OCI-LY7 (cell line): ENCODE measurements around the gene OAF. TPM values are rescaled to one million over a fixed set of nuclear protein-coding genes. Genes with fewer than 3 reads are reported as not detected.
A peak's percentile ranks its signal among the peaks of the same experiment; 100 is the strongest.

ENCODE experiments used
- BruUV-seq: library from RNA; stranded (reverse); fragments of 400-500 nt; replicated peaks from 2 replicates; lab custom pipeline; 2021; lab: Mats Ljungman, UMichigan
- CTCF ChIA-PET: fragments of 300-600 bp; sonication (Branson Sonifier 250); formaldehyde crosslinking; loops from one replicate; lab custom pipeline; 2022; ENCODE audit warnings: antibody characterized with exemption; ENCODE audit not compliant: unreplicated experiment; lab: Charles Lee
- POLR2A ChIA-PET: fragments of 300-600 bp; sonication (Branson Sonifier 250); formaldehyde crosslinking; loops from one replicate; lab custom pipeline; 2022; ENCODE audit warnings: antibody characterized with exemption; lab: Charles Lee
- DNase-seq: peaks from one replicate; pipeline ENCODE4 v3.0.0-alpha.2; 2015; ENCODE audit warnings: low spot score
- H2AFZ ChIP-seq: fragments of 200-600 bp; sonication (generic), shearing (Covaris generic); 2 replicates; pipeline ENCODE4 v1.6.1; 2014; ENCODE audit warnings: mild to moderate bottlenecking, antibody characterized with exemption, low read length, moderate library complexity
- H3K27ac ChIP-seq: fragments of 200-600 bp; sonication (generic); 2 replicates; pipeline ENCODE4 v1.5.1; 2014; ENCODE audit warnings: mixed run types, low read depth, mild to moderate bottlenecking, moderate library complexity, low read length, inconsistent platforms; ENCODE audit not compliant: poor library complexity, severe bottlenecking
- H3K36me3 ChIP-seq: fragments of 200-600 bp; sonication (generic); 2 replicates; pipeline ENCODE4 v1.6.1; 2014; ENCODE audit warnings: mild to moderate bottlenecking, antibody characterized with exemption, low read length, moderate library complexity, mixed read lengths; ENCODE audit not compliant: insufficient read depth
- H3K4me1 ChIP-seq: fragments of 200-600 bp; sonication (generic); 2 replicates; pipeline ENCODE4 v1.5.1; 2014; ENCODE audit warnings: mild to moderate bottlenecking, low read length; ENCODE audit not compliant: insufficient read depth, poor library complexity, severe bottlenecking
- H3K4me2 ChIP-seq: fragments of 200-600 bp; sonication (generic); 2 replicates; pipeline ENCODE4 v1.6.1; 2014; ENCODE audit warnings: mild to moderate bottlenecking, low read length
- H3K4me3 ChIP-seq: fragments of 200-600 bp; sonication (generic); 2 replicates; pipeline ENCODE4 v1.5.1; 2014; ENCODE audit warnings: mild to moderate bottlenecking, low read depth, low read length; ENCODE audit not compliant: poor library complexity, severe bottlenecking
- H3K79me2 ChIP-seq: fragments of 200-600 bp; sonication (generic); 2 replicates; pipeline ENCODE4 v1.6.1; 2016; ENCODE audit warnings: low read depth, mild to moderate bottlenecking, low read length, moderate library complexity, mixed read lengths; ENCODE audit not compliant: insufficient read depth
- H3K9me2 ChIP-seq: fragments of 200-600 bp; sonication (generic); 2 replicates; pipeline ENCODE4 v1.6.1; 2016; ENCODE audit warnings: mild to moderate bottlenecking, low read length, mixed read lengths; ENCODE audit not compliant: insufficient read depth
- H3K9me3 ChIP-seq: fragments of 200-600 bp; sonication (generic); 2 replicates; pipeline ENCODE4 v1.6.1; 2014; ENCODE audit warnings: mild to moderate bottlenecking, mixed run types, low read length, mixed read lengths
- H4K20me1 ChIP-seq: fragments of 200-600 bp; sonication (generic); 2 replicates; pipeline ENCODE4 v1.6.1; 2014; ENCODE audit warnings: mild to moderate bottlenecking, antibody characterized with exemption, low read length, moderate library complexity, mixed read lengths; ENCODE audit not compliant: insufficient read depth
- EZH2phosphoT487 ChIP-seq: fragments of 200-600 bp; sonication (generic); IDR thresholded peaks from 2 replicates; pipeline ENCODE4 v1.6.1; 2018; ENCODE audit warnings: low read depth, borderline replicate concordance, mild to moderate bottlenecking, mixed run types, antibody characterized with exemption, low read length, moderate library complexity, mixed read lengths
- intact Hi-C: fragments of 100-400 bp; cut with micrococcal nuclease; formaldehyde crosslinking; loops from one replicate; pipeline ENCODE4 v1.10.0; 2022; ENCODE audit not compliant: unreplicated experiment
- total RNA-seq, 2 experiments: library from RNA; depleted of rRNA in 1 of 2; stranded (reverse); fragments of >200 nt in 1 of 2; shearing (Covaris generic) in 1 of 2; gene quantifications; 2 replicates each; pipeline ENCODE4 v1.2.3, GENCODE V29; 2014 to 2022
- TF ChIP-seq, protein P1 (sequence below): fragments of 200-600 bp; sonication (generic); conservative IDR thresholded peaks from 2 replicates; pipeline ENCODE4 v1.5.1; 2014; ENCODE audit warnings: mild to moderate bottlenecking, antibody characterized with exemption, low read length, moderate library complexity, mixed read lengths

OAF gene
- total RNA-seq, 2 experiments from 2014 or later, result 3.4 to 3.8 TPM

DNA sequence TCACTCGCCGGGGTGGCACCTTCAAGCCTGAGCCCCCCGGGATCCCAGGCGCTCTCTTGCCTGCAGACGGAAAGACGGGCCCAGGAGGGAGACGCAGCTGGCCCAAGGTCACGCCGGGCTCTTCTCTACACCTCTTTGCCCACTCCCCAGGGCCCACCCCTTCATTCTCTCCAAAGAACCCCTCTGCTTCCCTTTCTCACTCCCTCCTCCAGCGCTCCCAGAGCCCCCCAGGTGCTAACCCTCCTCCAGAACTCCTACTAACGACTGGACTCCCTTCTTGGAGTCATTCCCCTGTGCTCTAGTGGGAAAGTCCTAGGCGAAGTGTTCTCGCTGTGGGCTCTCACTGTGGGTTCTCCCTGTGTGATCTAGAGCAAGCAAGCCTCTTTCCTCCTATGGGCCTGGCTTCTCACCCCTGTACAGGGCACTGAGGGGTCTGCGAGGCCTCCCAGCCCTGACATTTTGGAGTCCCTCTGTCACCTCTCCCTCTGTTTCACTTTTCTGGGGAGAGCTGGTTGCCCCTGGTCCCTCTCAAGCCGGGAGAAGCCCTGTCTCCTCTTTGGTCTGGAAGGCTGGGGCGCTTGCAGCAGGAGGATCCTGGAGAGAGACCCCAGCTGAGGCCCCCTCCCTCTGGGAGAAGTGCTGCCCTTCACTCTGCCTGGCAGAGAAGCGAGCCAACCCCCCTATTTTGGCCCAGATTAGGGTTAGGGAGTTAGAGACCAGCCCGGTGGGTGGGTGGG lies 858 bp downstream of the OAF start:
- no peaks in the 10 kb centered on the region for H3K79me2 ChIP-seq
- POLR2A ChIA-PET, result no interaction called here

DNA sequence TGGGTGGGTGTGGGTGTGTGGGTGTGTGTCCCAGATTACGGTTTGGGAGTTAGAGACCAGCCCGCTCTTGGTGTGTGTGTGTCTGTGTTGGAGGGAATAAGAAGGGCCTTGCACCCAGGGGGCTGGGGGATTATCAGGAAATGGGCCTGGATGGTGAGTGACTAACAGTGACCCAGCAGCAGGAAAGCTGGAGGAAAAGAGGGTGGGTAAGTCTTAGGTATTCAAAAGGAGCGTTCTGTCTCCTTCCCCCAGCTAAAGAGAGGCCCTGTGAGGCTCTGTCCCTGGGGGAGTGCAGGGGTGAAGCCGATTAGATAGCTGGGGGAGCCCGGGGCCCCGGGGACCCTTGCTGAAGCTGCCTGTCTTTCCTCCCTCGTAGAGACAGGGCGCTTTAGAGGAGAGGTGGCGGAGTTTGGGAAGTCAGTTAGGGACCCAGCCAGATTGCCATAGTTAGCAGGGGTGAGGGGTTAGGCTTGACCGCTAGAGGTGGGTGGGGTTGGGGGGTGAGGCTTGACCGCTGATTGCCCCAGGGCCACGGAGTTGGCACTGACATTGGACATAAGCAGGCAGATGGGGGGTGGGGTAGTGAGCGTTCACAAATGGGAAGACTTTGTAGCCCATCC lies 1.5 kb downstream of the OAF start:
- POLR2A ChIA-PET, result interaction anchor here (0.6 to 0.7 kb wide), 2 partner anchors 117 to 899 kb away, joined by 5 to 8 read pairs; no protein-coding TSS in a partner anchor
- BruUV-seq, result no TSS peak
- no peak for DNase-seq
- Histone ChIP-seq H3K9me2 (no peaks in the 10 kb centered on the region), H3K9me3 (no peaks in the 10 kb centered on the region), H3K4me1 (peaks cover 14% of the 10 kb centered on the region), H3K36me3 (no peaks in the 10 kb centered on the region), H3K27ac (no peak overlapping the region), H3K4me3 (no peak overlapping the region), H3K79me2 (no peaks in the 10 kb centered on the region), H3K4me2 (no peak overlapping the region), H4K20me1 (no peaks in the 10 kb centered on the region), H2AFZ (no peak overlapping the region)
- TF ChIP-seq, protein P1, sequence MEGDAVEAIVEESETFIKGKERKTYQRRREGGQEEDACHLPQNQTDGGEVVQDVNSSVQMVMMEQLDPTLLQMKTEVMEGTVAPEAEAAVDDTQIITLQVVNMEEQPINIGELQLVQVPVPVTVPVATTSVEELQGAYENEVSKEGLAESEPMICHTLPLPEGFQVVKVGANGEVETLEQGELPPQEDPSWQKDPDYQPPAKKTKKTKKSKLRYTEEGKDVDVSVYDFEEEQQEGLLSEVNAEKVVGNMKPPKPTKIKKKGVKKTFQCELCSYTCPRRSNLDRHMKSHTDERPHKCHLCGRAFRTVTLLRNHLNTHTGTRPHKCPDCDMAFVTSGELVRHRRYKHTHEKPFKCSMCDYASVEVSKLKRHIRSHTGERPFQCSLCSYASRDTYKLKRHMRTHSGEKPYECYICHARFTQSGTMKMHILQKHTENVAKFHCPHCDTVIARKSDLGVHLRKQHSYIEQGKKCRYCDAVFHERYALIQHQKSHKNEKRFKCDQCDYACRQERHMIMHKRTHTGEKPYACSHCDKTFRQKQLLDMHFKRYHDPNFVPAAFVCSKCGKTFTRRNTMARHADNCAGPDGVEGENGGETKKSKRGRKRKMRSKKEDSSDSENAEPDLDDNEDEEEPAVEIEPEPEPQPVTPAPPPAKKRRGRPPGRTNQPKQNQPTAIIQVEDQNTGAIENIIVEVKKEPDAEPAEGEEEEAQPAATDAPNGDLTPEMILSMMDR, result no peak
- no peak for TF ChIP-seq EZH2phosphoT487
- intact Hi-C loops, result no loop called here
- CTCF ChIA-PET, result no interaction called here

More for the DNA sequence above, 858 bp downstream of the OAF start:
- no TSS peak for BruUV-seq
- H3K36me3 ChIP-seq, result no peaks in the 10 kb centered on the region
- H3K27ac ChIP-seq, result no peak overlapping the region
- H3K9me3 ChIP-seq, result no peaks in the 10 kb centered on the region
- H3K4me2 ChIP-seq, result peak overlapping the region; percentile 88
- intact Hi-C loops, result loop anchor here (2.0 kb wide), 1 partner anchor 483 kb away; the partner anchor contains the start of gene NECTIN1
- no peaks in the 10 kb centered on the region for H3K9me2 ChIP-seq
- no peak for TF ChIP-seq EZH2phosphoT487
- peaks cover 14% of the 10 kb centered on the region for H3K4me1 ChIP-seq
- CTCF ChIA-PET, result interaction anchor here (0.6 kb wide), 1 partner anchor 1580 kb away, joined by 3 read pairs; no protein-coding TSS in a partner anchor
- no peaks in the 10 kb centered on the region for H4K20me1 ChIP-seq
- DNase-seq, result no peak
- H2AFZ ChIP-seq, result peak overlapping the region; percentile 28; the same call in 1 of the 2 replicates
- peak overlapping the region; percentile 71 for H3K4me3 ChIP-seq

DNA sequence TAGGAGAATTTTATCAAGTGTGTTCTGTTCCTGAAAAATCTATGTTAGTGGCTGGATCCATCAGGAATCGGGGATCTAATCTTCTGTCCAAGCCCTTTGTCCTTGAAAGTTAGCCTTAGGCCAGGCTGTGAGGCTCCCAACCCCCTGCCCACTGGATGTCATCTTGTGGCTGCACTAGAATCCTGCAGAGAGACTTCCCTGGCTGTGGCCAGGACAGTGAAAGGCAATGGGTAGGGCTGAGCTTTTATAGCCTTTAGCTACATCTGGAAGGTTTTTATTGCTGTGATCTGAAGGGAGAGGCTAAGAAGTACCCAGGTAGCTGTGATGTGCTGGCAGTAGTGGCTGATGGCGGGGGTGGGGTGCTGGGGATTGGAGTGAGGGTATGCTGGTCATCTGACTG lies 2.1 kb downstream of the OAF start:
- Histone ChIP-seq H3K9me2 (no peaks in the 10 kb centered on the region), H3K4me1 (peaks cover 14% of the 10 kb centered on the region), H3K4me3 (no peak overlapping the region), H3K4me2 (no peak overlapping the region), H2AFZ (no peak overlapping the region), H3K36me3 (no peaks in the 10 kb centered on the region), H3K79me2 (no peaks in the 10 kb centered on the region), H4K20me1 (no peaks in the 10 kb centered on the region), H3K9me3 (no peaks in the 10 kb centered on the region), H3K27ac (no peak overlapping the region)
- intact Hi-C loops, result no loop called here
- ChIA-PET POLR2A (interaction anchor here (0.6 to 0.7 kb wide), 2 partner anchors 118 to 899 kb away, joined by 5 to 8 read pairs; no protein-coding TSS in a partner anchor), CTCF (no interaction called here)
- no TSS peak for BruUV-seq
- DNase-seq, result no peak
- no peak for TF ChIP-seq EZH2phosphoT487
- TF ChIP-seq, protein P1, result no peak
